ENCODE results near the gene PRUNE2. TPM values are rescaled to one million over a fixed set of nuclear protein-coding genes. Genes with fewer than 3 reads are reported as not detected.

The PRUNE2 gene, protein sequence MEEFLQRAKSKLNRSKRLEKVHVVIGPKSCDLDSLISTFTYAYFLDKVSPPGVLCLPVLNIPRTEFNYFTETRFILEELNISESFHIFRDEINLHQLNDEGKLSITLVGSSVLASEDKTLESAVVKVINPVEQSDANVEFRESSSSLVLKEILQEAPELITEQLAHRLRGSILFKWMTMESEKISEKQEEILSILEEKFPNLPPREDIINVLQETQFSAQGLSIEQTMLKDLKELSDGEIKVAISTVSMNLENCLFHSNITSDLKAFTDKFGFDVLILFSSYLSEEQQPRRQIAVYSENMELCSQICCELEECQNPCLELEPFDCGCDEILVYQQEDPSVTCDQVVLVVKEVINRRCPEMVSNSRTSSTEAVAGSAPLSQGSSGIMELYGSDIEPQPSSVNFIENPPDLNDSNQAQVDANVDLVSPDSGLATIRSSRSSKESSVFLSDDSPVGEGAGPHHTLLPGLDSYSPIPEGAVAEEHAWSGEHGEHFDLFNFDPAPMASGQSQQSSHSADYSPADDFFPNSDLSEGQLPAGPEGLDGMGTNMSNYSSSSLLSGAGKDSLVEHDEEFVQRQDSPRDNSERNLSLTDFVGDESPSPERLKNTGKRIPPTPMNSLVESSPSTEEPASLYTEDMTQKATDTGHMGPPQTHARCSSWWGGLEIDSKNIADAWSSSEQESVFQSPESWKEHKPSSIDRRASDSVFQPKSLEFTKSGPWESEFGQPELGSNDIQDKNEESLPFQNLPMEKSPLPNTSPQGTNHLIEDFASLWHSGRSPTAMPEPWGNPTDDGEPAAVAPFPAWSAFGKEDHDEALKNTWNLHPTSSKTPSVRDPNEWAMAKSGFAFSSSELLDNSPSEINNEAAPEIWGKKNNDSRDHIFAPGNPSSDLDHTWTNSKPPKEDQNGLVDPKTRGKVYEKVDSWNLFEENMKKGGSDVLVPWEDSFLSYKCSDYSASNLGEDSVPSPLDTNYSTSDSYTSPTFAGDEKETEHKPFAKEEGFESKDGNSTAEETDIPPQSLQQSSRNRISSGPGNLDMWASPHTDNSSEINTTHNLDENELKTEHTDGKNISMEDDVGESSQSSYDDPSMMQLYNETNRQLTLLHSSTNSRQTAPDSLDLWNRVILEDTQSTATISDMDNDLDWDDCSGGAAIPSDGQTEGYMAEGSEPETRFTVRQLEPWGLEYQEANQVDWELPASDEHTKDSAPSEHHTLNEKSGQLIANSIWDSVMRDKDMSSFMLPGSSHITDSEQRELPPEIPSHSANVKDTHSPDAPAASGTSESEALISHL (N-terminal part only)
- 37.3 and 68.7 TPM in 2 replicates for total RNA-seq

DNA sequence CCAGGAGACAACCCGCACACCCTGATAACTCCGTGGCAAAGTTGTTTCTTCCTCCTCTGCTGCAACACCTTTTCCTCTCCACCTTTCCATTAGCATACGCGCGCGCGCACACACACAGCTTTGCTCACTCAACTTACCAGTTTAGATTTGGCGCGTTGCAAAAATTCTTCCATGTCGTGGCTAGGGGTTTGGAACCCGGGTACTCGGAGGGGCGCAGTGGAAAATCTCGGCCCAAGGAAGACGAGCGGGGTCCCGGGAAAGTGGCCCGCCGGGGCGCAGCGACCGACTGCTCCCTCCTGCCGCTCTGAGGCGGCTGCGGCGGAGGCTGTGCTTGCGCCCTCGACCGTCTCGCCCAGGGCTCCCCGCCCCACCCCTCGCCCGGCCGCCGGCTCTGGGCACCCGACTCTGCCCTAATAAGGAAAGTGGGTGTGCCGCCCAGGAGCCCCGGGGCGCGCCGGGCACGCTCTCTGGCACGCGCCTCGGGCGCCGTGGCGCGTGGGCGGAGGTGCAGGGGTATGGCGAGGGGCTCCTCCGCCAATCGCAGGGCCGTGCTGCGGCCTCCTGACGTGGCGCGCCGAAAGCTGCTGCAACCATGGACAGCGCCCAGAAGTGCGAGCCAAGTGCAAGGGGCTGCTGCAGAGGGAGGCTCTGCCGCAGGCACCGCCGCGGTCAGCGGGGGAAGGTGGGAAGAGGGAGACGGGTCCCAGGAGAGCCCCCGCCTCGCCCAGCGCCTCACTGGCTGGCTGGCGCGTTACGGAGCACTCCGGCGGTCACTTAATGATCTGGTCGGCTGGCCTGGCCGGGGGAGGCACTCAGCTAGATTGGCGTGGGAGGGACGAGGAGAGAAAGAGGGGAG lies at the start of gene PRUNE2:
PRUNE2 (minus strand) TSS at position 324 of the 856 bp plus-strand sequence; CDS start at position 173, 151 bp downstream.

DNA sequence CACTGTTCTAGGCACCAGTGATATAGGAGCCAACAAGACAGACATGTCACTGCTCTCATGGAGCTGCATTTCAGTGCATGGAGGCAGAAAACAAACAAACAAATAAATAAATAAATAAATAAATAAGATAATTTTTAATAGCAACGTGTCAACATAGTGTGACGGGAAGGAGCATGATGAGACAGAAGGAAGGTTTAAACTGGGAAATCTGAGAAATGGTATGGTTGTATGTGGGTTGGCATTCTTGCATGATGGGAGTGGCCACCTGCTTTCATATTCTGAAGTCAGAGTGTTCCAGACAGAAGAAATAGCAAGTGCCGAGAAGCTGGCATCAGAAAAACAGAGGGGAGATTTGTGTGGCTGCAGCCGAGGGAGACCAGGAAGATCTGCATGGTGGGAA lies 141.8 kb downstream of the PRUNE2 start, which contains the start of gene PCA3:
PCA3 (plus strand) TSS at position 301 of the 400 bp plus-strand sequence.

Small RNAs within 50 kb of the gene (small RNA-seq; reads per million reads assigned to genes)
- gene AL359314.1 = not detected

Other genes starting within 250 kb of the PRUNE2 start
- gene PCA3, start 141.7 kb downstream of the PRUNE2 start, total RNA-seq = under 0.01 TPM in 2 replicates
- not detected in 2 replicates for gene FOXB2, start 113.5 kb upstream of the PRUNE2 start, total RNA-seq

Data from subcutaneous preadipocyte (primary cell).